ENCODE measurements around the gene GCFC2.
"Not testable (repeated sequence)": the region's sequence is repeated elsewhere in the genome, so short reads cannot be mapped to it uniquely, and the experiment has no call there.

GCFC2 gene

DNA sequence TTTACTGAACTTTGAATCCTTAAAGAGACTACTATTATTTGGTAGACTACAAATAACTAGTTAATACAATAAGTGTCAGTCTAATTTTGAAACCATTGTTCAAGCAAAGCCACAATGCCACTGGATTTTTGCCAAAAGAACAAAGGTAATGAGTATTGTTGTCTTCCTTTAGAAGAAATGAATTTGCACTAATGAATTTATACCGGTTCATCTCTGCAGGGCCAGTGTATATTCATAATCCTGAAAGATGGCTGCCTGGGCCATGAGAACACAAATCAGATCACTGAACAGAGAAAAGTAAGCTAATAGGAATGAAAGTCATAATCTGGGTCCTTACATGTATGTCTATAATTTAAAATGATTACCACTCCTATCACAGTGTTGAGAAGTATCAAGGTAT, 31.2 kb downstream of the GCFC2 start:
- DNase-seq, result no peak

DNA sequence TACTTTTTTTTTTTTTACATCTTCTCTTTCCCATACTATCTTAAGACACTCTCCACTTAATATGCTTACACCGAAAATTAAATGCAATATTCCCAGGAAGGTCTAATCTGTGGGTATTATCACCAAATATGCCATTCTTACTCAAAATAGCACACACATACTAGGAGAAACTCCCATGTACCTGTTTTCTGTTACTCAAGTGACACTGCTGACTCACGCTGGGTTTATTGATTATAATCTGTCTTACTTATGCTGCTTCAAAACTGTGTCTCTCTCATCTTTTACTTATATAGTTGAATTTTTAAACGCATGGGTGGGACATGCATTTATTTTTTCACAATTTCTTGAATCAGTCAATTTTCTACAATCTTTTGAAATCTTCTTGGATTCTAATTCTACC, 34.3 kb downstream of the GCFC2 start:
- no peak for DNase-seq

DNA sequence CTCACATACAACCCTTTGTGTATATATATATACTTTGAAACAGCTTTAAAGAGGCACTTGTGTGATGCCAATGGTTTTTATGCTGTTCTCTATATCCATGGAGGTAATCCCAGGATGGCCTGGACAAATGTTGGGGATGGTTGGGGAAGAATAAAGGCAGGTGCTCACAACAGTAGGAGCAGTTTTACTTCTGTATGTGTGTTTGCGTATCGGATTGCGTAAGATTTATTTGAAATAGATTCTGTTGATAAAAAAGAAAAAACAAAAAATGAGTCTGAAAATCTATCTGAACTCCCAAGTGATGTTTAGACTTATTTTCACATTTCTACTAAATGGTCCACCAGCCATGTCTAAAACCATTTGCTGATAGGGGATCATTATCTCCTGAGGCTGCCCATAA, 34.8 kb downstream of the GCFC2 start:
- no peak for DNase-seq

DNA sequence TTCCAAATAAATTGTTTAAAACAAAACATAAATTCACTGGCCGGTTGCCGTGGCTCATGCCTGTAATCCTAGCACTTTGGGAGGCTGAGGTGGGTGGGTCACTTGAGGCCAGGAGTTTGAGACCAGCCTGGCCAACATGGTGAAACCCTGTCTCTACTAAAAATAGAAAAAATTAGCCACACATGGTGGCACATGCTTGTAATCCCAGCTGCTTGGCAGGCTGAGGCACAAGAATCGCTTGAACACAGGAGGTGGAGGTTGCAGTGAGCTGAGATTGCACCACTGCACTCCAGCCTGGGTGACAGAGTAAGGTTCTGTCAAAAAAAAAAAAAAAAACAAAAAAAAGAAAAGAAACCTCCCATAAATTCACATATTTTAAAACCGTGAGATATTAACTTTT, 35.3 kb downstream of the GCFC2 start:
- not testable (repeated sequence) for DNase-seq

DNA sequence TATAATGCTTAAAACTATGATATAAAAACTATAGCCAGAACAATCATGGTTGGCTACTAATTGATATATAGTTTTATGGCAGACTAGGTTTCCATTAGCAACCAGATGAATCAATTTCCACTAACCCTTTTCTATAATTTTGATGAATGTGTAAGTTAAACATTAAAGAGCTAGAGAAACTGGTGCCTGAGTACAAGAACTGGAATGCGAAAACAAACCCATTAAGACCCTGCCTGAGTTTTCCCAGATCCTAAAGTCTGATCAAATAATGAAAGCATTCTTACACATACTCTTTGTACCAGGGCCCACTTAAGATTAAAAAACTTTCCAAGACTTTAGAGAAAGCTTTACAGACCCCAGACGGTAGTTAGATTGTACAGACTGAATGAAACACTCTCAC, 42.8 kb downstream of the GCFC2 start:
- no peak for DNase-seq

DNA sequence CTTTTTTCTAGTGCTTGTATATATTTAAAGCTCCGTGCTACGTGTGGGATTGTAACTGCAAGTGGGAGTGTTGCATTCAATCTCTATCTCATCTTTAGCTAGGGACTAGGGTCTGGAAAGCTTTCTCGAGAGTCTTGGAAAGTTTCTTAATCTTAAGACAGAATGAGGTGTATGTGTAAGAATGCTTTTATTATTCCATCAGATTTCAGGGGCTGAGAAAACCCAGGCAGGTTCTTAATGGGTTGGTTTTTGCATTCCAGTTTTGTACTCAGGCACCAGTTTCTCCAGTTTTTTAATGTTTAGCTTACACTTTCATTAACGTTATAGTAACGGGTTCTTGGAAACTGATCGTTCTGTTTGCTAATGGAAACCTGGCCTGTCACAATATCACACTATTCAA, 43.8 kb downstream of the GCFC2 start:
- DNase-seq, result no peak

DNA sequence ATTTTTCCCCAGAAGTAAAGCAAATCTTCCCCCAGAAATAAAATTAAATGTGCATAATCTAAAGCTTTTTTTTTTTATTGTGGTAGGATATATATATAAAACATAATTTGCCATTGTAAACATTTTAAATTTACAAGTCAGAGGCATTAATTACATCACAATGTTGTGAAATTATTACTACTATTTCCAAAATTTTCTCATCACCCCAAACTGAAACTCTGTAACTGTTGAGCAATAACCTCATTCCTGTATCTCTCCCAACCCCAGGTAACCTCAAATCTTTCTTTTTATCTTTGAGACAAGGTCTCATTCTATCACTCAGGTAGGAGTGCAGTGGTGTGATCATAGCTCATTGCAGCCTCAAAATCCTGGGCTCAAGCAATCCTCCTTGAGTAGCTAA, 52.9 kb downstream of the GCFC2 start:
- no peak for DNase-seq

DNA sequence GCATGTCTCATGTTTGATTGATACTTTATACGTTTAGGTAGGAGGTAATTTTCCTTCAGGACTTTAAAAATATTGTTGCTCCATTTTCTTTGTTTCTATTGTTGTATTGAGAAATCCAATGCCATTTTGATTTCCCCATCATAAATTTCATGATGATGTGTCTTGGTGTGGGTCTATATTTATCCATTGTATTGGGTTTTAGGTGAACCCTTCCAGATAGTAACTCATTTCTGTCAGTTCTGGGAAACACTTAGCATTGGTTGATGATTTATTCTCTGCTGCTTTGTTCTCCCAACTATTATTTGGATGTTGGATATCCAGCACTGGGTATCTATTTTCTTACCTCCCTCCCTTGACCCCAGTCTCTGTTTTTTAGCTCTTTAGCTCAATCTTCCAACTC, 54.2 kb downstream of the GCFC2 start:
- no peak for DNase-seq

DNA sequence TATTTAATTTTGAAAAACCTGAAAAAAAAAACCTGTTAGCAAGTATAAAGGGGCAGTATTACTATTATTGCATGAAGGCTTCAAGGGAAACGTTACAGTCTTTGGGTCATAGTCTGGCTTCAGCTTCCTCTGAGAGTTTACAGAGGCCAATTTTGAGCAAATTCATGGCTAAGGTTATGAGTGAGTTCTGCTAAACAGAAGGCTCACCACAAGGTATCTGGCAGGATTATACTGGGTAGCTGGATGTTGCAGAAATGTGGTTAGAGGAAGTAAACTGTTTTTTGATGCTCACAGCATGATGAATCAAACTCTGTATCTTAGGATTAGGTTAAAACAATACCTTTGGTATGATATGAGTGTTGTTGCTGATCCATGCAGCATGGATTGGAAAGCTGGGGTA, 54.9 kb downstream of the GCFC2 start:
- DNase-seq, result no peak

DNA sequence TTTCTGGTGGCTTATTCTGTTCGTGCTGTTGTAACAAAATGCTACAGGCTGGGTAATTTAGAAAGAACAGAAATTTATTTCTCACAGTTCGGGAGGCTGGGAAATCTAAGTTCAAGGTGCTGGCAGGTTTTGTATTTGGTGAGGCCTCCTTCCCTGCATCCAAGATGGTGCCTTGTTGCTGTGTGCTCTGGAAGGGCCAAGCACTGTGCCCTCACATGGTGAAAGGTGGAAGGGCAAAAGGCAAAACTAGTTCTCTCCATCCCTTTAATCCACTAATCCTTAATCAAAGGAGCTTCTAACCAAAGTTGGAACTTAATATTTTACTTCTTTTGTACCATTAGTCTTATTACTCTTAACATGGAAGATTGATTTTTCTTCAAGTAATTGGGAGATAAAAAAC, 56.7 kb downstream of the GCFC2 start:
- no peak for DNase-seq

DNA sequence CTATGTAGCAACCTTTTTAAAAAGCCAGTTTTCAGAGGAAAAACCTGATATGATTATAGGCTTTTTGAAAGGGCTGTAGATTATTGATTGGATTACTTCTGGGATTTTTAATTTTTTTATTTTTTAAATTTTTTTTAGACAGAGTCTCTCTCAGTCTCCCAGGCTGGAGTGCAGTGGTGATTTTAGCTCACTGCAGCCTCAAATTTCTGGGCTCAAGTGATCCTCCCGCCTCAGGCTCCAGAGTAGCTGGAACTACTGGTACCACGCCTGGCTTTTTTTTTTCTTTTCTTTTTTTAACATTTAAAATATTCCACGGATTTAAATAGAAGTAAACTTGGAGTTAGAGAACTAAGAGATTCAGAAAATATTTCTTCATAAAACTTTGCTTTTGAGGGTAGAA, 62.9 kb downstream of the GCFC2 start:
- DNase-seq, result no peak

DNA sequence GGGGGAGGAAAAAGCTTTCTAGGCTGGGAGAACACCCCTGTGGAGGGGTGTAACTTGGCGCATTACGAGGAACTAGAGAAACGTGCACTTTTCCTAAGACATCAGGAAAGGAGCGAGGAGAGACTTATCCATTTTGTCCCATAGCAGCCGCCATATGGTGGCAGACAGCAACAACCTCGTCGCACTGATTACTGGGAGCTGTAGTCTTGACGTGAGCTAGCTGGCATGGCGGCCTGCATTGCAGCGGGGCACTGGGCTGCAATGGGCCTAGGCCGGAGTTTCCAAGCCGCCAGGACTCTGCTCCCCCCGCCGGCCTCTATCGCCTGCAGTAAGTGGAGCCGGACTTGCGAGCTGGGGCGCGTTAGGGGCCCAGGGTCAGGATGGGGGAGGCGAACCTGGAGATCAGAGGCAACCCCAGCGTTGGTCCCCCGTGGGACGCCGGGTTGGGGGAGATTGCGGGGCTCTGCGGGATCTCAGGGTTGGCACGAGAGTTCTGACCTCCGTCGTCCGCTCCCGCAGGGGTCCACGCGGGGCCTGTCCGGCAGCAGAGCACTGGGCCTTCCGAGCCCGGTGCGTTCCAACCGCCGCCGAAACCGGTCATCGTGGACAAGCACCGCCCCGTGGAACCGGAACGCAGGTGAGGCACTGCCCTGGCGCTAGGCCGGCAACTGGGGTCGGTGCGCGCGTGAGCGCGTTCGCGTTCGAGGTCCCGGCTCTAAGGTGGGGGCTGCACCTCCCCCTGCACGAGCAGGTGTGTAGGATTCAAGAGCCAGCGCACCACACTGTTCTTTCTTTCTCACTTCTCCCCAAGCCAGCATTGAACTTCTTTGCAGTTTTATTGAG, 63.9 kb downstream of the GCFC2 start, which contains the start of gene MRPL19:
Gene MRPL19, plus strand, starts transcription at position 201 of the 843 bp plus-strand sequence. Its CDS starts 25 bp downstream, at position 226.
- DNase-seq, result peak; percentile 82 to 90

DNA sequence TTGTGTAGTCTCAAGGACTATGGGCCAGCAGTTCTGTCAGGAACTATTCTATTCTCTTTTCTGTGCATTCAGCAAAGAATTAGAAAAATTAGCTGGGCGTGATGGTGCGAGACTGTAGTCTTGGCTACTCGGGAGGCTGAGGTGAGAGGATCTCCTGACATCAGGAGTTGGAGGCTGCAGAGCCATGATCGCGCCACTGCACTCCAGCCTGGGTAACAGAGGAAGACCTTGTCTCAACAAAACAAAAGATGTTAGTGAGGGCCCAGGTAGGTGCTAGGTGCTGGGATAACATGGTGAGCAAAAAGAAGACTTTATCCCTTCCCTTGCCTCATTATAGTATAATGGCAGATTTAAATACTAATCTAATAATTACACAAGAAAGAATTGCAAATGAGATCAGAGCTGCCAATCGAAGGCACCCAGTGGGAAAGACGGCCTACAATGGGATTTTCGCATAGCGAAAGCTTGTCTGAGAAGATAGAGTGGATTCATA, 64.6 kb downstream of the GCFC2 start:
- DNase-seq, result no peak

DNA sequence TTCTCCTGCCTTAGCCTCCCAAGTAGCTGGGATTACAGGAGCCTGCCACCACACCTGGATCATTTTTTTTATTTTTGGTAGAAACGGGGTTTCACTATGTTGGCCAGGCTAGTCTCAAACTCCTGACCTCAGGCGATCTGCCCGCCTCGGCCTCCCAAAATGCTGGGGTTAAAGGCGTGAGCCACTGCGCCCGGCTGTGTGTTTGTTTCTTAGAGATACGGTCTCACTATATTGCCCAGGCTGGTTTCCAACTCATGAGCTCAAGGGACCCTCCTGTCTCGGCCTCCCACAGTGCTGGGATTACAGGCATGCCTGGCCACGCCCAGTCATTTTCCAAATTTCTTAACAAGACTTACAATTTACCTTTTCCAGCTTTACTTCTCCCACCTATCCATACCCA, 65.1 kb downstream of the GCFC2 start:
- DNase-seq, result no peak

DNA sequence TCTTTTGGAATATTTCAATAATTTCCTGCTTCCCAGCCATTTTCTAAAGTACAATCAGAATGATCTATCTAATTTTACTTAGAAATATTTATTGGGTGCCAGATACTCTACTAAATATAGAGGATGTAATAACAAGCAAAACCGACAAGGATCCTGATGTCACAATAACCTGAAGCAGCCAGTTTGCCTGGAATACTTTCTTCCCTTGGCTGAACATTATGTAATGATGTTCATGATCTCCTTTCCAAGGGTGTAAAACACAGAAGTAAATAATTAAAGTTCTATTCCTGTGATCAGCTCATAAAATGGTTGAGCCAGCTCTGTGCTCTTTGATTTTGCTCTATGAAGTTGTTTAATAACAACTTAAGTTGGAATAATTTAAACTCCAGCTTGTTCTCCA, 66.7 kb downstream of the GCFC2 start:
- DNase-seq, result no peak

DNA sequence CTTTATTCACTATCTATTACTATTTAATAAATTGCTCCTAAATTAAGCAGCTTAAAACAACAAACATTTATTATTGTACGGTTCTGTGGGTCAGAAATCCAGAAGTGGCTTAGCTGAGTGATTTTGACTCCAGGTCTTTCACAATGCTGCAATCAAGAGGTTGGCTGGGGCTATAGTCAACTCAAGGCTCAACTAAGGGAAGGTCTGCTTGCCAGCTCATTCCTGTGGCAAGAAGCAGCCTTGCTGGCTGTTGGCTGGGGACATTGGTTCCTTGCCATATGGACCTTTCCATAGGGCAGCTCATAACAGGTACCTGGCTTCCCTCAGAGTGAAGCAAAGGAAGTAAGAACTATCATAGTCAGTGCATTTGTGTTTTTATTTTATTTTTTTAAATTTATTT, 69.1 kb downstream of the GCFC2 start:
- DNase-seq, result no peak

DNA sequence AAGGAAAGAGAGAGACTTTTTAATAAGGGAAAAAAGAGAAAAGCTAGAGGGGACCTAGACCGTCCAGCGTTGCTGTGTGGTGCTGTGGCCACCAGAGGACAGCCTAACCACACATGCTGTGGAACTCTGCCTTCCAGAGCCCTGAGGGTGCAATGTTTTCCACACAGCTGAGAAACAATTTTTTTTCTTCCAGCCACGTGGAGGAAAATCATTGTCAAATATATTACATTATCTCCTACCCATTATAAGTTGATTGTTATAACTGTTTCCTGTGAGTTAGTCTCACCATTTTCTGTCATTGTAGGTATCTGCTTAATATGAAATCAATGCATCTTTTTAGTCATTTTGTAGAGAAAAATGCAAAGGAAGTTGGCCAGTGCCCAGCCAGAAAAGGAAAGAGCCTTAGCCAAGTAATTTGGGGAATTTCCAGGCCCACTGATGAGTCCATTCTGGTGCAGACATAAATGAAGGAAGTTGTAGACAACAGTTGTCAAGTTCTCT, 70.0 kb downstream of the GCFC2 start:
- DNase-seq, result peak in 1 of 2 experiments; percentile 66

DNA sequence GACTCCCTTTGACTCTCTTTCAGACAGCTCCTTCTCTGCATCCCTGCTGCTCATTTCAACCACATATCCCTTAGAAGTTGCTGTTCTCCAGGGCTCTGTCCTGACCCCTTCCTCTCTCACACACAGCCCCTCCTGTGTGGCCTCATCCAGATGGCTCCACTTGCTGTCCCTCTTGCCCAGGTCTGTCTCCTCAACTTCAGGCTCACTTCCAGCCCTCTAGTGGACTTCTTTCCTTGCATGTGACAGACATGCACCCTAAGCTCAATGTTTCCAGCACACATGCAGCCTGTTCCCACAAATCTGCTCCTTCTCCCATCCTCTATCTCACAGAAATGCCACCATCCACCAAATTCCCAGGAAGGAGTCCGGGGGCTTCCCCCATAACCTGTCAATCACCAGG, 73.1 kb downstream of the GCFC2 start:
- DNase-seq, result no peak

DNA sequence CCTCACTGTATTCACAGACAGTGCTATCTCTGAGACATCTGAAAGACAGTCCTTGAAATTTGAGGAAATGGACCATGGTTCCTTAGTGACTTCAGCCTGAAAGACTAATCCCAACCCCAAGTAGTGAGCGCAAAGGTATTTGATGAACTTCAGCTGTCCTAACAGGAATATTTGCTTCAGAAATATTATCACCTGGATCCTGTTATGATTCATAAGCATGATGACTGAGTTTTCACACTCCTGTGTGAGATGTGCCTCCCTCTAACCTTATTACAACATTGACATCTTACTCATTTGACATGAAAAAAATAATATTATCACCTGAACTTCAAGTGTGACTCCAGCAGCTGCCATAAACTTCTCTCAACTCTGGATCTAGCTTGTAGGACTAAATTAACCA, 75.8 kb downstream of the GCFC2 start:
- no peak for DNase-seq

DNA sequence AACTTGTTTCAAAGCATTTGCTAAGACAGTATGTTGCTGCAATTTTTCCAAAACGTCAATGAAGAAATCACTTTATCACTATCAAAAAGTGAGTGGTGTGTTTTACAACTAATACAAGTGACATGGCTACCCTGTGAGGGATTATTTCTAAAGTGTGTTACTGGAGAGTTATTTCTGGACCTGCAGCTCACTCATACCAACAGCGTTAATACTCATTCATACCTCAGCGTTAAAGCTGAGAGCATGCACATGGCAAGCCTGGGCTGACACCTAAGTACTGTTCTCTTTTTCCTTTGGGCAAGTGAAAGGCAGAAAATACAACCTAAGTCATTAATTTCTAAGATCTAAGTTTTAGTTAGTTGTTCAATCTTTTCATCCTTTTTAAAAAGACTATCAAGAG, 77.1 kb downstream of the GCFC2 start:
- no peak for DNase-seq

DNA sequence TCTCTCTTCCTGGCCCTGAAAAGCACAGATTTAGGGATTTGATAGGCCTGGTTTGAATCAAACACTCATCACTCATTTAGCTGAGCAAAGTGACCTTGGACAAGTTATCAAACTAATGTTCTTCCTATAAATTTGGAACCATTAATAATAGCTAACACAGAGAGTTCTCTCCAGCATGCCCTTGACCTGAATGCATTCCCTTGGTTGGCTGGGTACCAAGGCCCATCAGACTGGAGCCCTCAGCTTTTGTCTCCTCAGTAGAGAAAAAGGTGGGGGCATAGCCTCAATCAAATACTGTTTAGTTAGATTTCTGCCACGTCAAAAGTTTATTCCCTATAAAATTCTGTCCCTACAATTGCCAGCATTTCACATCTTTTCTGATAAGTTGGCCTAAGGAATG, 77.9 kb downstream of the GCFC2 start:
- no peak for DNase-seq

DNA sequence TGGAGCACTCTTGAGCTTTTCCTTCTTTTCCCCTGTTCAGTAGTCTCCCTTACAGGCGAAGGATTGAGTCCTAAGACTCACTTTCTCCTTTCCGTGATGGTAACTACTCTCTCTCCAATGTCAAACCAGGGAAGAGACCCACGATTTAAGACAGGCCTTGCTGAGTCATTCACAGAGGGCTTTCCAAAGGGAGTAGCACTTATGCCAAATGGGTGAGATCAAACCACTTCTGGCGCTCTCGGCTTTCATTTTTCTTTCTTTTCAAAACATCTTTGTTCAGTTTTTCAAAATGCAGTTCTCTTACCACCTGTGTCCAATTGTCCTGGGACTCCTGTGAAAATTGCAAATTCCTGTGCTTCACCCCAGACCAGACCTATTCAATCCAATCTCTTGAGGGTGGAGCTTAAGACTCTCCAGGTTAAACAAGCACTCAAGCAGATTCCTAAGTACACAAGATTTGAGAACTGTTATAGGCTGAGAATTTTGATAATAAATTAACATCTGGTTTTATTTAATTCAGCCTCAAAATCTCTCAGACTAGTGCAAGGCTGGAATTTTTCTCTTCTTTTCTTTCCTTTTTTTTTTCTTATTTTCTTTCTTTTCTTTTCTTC, 78.5 kb downstream of the GCFC2 start:
- DNase-seq, result no peak

DNA sequence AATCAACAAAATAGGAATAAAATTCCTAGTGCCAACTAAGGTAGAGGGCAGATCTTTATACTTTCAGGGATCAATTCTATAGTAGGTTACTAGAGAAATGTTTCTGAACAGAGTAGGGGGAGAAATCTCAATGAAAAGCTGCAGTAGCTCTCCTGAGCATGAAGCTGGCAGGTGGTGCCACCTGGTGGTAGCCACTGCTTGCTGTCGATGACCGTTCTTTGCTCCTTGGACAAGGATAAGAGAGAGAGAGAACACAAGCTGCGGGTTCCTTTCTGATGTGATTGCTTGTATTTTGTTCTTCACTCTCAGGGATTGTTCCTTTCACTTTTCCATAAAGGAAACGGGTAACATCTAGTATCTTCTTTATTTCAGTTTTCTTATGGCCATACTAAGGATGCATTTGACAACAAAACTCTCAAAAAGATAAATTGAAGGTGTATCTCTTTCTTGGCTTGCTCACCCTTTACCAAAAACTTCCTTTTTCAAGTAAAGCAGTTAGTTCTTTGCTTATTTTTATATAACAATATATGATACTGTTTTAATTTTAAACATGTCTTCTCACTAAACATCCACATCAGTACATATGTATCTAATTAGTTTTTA, 82.7 kb downstream of the GCFC2 start:
- DNase-seq, result peak; percentile 37 to 86

DNA sequence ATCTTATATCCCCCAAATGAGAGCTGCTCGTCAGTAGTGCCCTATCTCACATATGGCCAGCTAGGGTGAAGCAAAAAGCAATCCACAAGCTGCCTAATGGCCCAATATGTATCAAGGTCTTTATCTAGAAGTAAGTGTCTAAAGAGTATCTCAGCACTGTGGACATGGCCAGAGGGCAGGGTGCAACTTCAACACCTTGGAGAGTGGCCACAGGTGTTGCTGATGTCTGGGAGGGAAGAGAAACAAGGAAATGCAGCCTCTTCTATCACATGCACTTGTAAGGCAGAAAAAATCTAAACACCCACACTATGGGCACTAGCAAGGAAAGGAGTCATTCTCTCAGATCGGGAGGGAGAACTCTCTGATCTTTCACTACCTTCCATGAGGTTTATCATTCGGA, 87.8 kb downstream of the GCFC2 start:
- DNase-seq, result no peak
